ENCODE data around the gene SPATA6. TPM values are rescaled to one million over a fixed set of nuclear protein-coding genes. Genes with fewer than 3 reads are reported as not detected.
"Not testable (repeated sequence)": the region's sequence is repeated elsewhere in the genome, so short reads cannot be mapped to it uniquely, and the experiment has no call there.

Gene SPATA6
- total RNA-seq, 1 donor from 2014 or later = 0.40 TPM

GRCh38 chr1:48437379-48437778, 34.6 kb downstream of the SPATA6 start:
- H3K4me3 Mint-ChIP-seq; DNase-seq; H3K36me3 Mint-ChIP-seq (ENCODE audit: low read depth); H3K9me3 Mint-ChIP-seq; H3K27ac Mint-ChIP-seq; H3K27me3 Mint-ChIP-seq; intact Hi-C loops (cut with micrococcal nuclease); H3K4me1 Mint-ChIP-seq: not testable (repeated sequence)

GRCh38 chr1:48435312-48436002, 36.5 kb downstream of the SPATA6 start:
- H3K27ac Mint-ChIP-seq; H3K4me3 Mint-ChIP-seq; H3K4me1 Mint-ChIP-seq; H3K9me3 Mint-ChIP-seq; H3K27me3 Mint-ChIP-seq; intact Hi-C loops (cut with micrococcal nuclease); H3K36me3 Mint-ChIP-seq (ENCODE audit: low read depth); DNase-seq: not testable (repeated sequence)

GRCh38 chr1:48430832-48431231, 41.2 kb downstream of the SPATA6 start:
- no peaks in the 10 kb centered on the region for H3K9me3 Mint-ChIP-seq
- no peak overlapping the region for H3K27ac Mint-ChIP-seq
- intact Hi-C loops (cut with micrococcal nuclease) = no loop called here
- H3K4me3 Mint-ChIP-seq = no peak overlapping the region
- DNase-seq = no peak
- no peaks in the 10 kb centered on the region for H3K4me1 Mint-ChIP-seq
- no peaks in the 10 kb centered on the region for H3K36me3 Mint-ChIP-seq (ENCODE audit: low read depth)
- H3K27me3 Mint-ChIP-seq = peaks cover 2% of the 10 kb centered on the region

GRCh38 chr1:48422009-48422408, 50.0 kb downstream of the SPATA6 start:
- H3K9me3 Mint-ChIP-seq = no peaks in the 10 kb centered on the region
- no peak for DNase-seq
- intact Hi-C loops (cut with micrococcal nuclease) = no loop called here
- H3K4me3 Mint-ChIP-seq = no peak overlapping the region
- no peak overlapping the region for H3K27ac Mint-ChIP-seq
- H3K4me1 Mint-ChIP-seq = no peaks in the 10 kb centered on the region
- no peaks in the 10 kb centered on the region for H3K27me3 Mint-ChIP-seq
- no peaks in the 10 kb centered on the region for H3K36me3 Mint-ChIP-seq (ENCODE audit: low read depth)

- Mint-ChIP-seq H3K27ac (no peak overlapping the region), H3K9me3 (no peaks in the 10 kb centered on the region), H3K27me3 (no peaks in the 10 kb centered on the region), H3K36me3 (ENCODE audit: low read depth) (no peaks in the 10 kb centered on the region), H3K4me3 (no peak overlapping the region), H3K4me1 (no peaks in the 10 kb centered on the region)
- no peak for DNase-seq
- intact Hi-C loops (cut with micrococcal nuclease) = no loop called here
Measured at GRCh38 chr1:48418742-48419141, 53.3 kb downstream of the SPATA6 start.

- Mint-ChIP-seq H3K27ac (no peak overlapping the region), H3K27me3 (no peaks in the 10 kb centered on the region), H3K4me1 (no peaks in the 10 kb centered on the region), H3K36me3 (ENCODE audit: low read depth) (no peaks in the 10 kb centered on the region), H3K4me3 (no peak overlapping the region), H3K9me3 (no peaks in the 10 kb centered on the region)
- intact Hi-C loops (cut with micrococcal nuclease) = no loop called here
- DNase-seq = no peak
Measured at GRCh38 chr1:48415050-48415449, 57.0 kb downstream of the SPATA6 start.

- DNase-seq = no peak
- H3K9me3 Mint-ChIP-seq = no peaks in the 10 kb centered on the region
- intact Hi-C loops (cut with micrococcal nuclease) = no loop called here
- H3K4me1 Mint-ChIP-seq = no peaks in the 10 kb centered on the region
- no peak overlapping the region for H3K27ac Mint-ChIP-seq
- H3K36me3 Mint-ChIP-seq (ENCODE audit: low read depth) = no peaks in the 10 kb centered on the region
- no peak overlapping the region for H3K4me3 Mint-ChIP-seq
- no peaks in the 10 kb centered on the region for H3K27me3 Mint-ChIP-seq
Measured at GRCh38 chr1:48414264-48414663, 57.7 kb downstream of the SPATA6 start.

- no peak for DNase-seq
- H3K27ac Mint-ChIP-seq = no peak overlapping the region
- H3K9me3 Mint-ChIP-seq = no peaks in the 10 kb centered on the region
- H3K4me1 Mint-ChIP-seq = no peaks in the 10 kb centered on the region
- no peak overlapping the region for H3K4me3 Mint-ChIP-seq
- intact Hi-C loops (cut with micrococcal nuclease) = no loop called here
- H3K27me3 Mint-ChIP-seq = no peaks in the 10 kb centered on the region
- no peaks in the 10 kb centered on the region for H3K36me3 Mint-ChIP-seq (ENCODE audit: low read depth)
Measured at GRCh38 chr1:48405940-48406339, 66.1 kb downstream of the SPATA6 start.

GRCh38 chr1:48405400-48405799, 66.6 kb downstream of the SPATA6 start:
- H3K4me1 Mint-ChIP-seq = no peaks in the 10 kb centered on the region
- no peak for DNase-seq
- no peaks in the 10 kb centered on the region for H3K36me3 Mint-ChIP-seq (ENCODE audit: low read depth)
- no peak overlapping the region for H3K4me3 Mint-ChIP-seq
- no peaks in the 10 kb centered on the region for H3K27me3 Mint-ChIP-seq
- H3K9me3 Mint-ChIP-seq = no peaks in the 10 kb centered on the region
- intact Hi-C loops (cut with micrococcal nuclease) = no loop called here
- no peak overlapping the region for H3K27ac Mint-ChIP-seq

GRCh38 chr1:48402599-48402998, 69.4 kb downstream of the SPATA6 start:
- H3K4me1 Mint-ChIP-seq = no peaks in the 10 kb centered on the region
- H3K36me3 Mint-ChIP-seq (ENCODE audit: low read depth) = no peaks in the 10 kb centered on the region
- no peaks in the 10 kb centered on the region for H3K27me3 Mint-ChIP-seq
- no peak overlapping the region for H3K4me3 Mint-ChIP-seq
- intact Hi-C loops (cut with micrococcal nuclease) = no loop called here
- H3K27ac Mint-ChIP-seq = no peak overlapping the region
- H3K9me3 Mint-ChIP-seq = no peaks in the 10 kb centered on the region
- DNase-seq = no peak

- Mint-ChIP-seq H3K36me3 (ENCODE audit: low read depth) (no peaks in the 10 kb centered on the region), H3K27ac (no peak overlapping the region), H3K4me3 (no peak overlapping the region), H3K4me1 (no peaks in the 10 kb centered on the region), H3K9me3 (no peaks in the 10 kb centered on the region), H3K27me3 (no peaks in the 10 kb centered on the region)
- no peak for DNase-seq
- intact Hi-C loops (cut with micrococcal nuclease) = no loop called here
Measured at GRCh38 chr1:48396208-48396607, 75.8 kb downstream of the SPATA6 start.

- H3K4me3 Mint-ChIP-seq = no peak overlapping the region
- no peaks in the 10 kb centered on the region for H3K27me3 Mint-ChIP-seq
- intact Hi-C loops (cut with micrococcal nuclease) = no loop called here
- H3K27ac Mint-ChIP-seq = no peak overlapping the region
- H3K9me3 Mint-ChIP-seq = no peaks in the 10 kb centered on the region
- no peaks in the 10 kb centered on the region for H3K4me1 Mint-ChIP-seq
- H3K36me3 Mint-ChIP-seq (ENCODE audit: low read depth) = no peaks in the 10 kb centered on the region
- no peak for DNase-seq
Measured at GRCh38 chr1:48391926-48392325, 80.1 kb downstream of the SPATA6 start.

GRCh38 chr1:48387409-48387808, 84.6 kb downstream of the SPATA6 start:
- H3K36me3 Mint-ChIP-seq (ENCODE audit: low read depth) = no peaks in the 10 kb centered on the region
- no peaks in the 10 kb centered on the region for H3K9me3 Mint-ChIP-seq
- intact Hi-C loops (cut with micrococcal nuclease) = no loop called here
- H3K4me3 Mint-ChIP-seq = no peak overlapping the region
- H3K27me3 Mint-ChIP-seq = no peaks in the 10 kb centered on the region
- no peaks in the 10 kb centered on the region for H3K4me1 Mint-ChIP-seq
- H3K27ac Mint-ChIP-seq = no peak overlapping the region
- no peak for DNase-seq

- DNase-seq = no peak
- peaks cover 13% of the 10 kb centered on the region for H3K9me3 Mint-ChIP-seq
- intact Hi-C loops (cut with micrococcal nuclease) = no loop called here
- no peaks in the 10 kb centered on the region for H3K4me1 Mint-ChIP-seq
- no peak overlapping the region for H3K4me3 Mint-ChIP-seq
- no peaks in the 10 kb centered on the region for H3K36me3 Mint-ChIP-seq (ENCODE audit: low read depth)
- no peak overlapping the region for H3K27ac Mint-ChIP-seq
- no peaks in the 10 kb centered on the region for H3K27me3 Mint-ChIP-seq
Measured at GRCh38 chr1:48374785-48375184, 97.2 kb downstream of the SPATA6 start.

- H3K9me3 Mint-ChIP-seq = peaks cover 12% of the 10 kb centered on the region
- intact Hi-C loops (cut with micrococcal nuclease) = no loop called here
- no peak for DNase-seq
- no peak overlapping the region for H3K4me3 Mint-ChIP-seq
- H3K4me1 Mint-ChIP-seq = no peaks in the 10 kb centered on the region
- no peaks in the 10 kb centered on the region for H3K36me3 Mint-ChIP-seq (ENCODE audit: low read depth)
- H3K27me3 Mint-ChIP-seq = no peaks in the 10 kb centered on the region
- H3K27ac Mint-ChIP-seq = no peak overlapping the region
Measured at GRCh38 chr1:48371598-48371997, 100.4 kb downstream of the SPATA6 start.
